Mesodermal cell (in vitro differentiated cells): ENCODE measurements around the gene SATB1.

Experiments used
- H3K27ac ChIP-seq: 2 replicates; pipeline ENCODE4 v1.7.0; 2013; ENCODE audit warnings: mild to moderate bottlenecking, low read depth, low read length, moderate library complexity; ENCODE audit not compliant: severe bottlenecking
- H3K36me3 ChIP-seq: 2 replicates; pipeline ENCODE4 v1.7.1; 2013; ENCODE audit warnings: mild to moderate bottlenecking, low read length, moderate library complexity; ENCODE audit not compliant: control insufficient read depth, insufficient read depth
- H3K4me1 ChIP-seq: one replicate; pipeline ENCODE4 v1.7.1; 2013; ENCODE audit warnings: mild to moderate bottlenecking, low read length; ENCODE audit not compliant: insufficient read depth, control insufficient read depth, poor library complexity, severe bottlenecking
- H3K4me3 ChIP-seq: 2 replicates; pipeline ENCODE4 v1.7.0; 2013; ENCODE audit warnings: low read length, control low read depth, mild to moderate bottlenecking; ENCODE audit not compliant: insufficient read depth, poor library complexity, severe bottlenecking; ENCODE audit errors: extremely low read depth
- H3K9me3 ChIP-seq: 2 replicates; pipeline ENCODE4 v1.7.1; 2013; ENCODE audit warnings: mild to moderate bottlenecking, low read length, moderate library complexity; ENCODE audit not compliant: control insufficient read depth
- WGBS, 2 experiments: methylation state at CpG; one replicate each; pipeline ENCODE4 v1.1.5; 2013; ENCODE audit warnings: missing lambda C conversion rate in 2 of 2; ENCODE audit not compliant: insufficient coverage in 2 of 2; 5-methylcytosine and 5-hydroxymethylcytosine counted together

Gene SATB1

DNA sequence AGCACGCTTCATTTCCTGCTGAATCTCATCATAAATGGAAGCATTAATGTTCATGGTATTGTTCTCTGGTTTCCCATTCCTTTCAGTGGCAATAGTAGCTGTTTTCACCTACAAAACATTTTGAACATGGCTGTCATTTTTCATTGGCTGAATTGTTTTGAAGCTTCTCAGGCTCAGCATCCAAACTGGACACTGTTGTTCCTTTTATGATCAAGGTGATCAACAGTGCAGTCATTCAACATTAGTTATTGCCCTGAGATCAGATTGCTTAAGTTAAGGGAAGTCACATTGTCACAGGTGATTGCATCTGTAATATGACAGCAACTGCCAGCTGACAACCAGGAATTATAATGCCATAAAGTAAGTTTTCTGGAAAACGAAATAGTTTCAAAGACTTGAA lies 46.9 kb downstream of the SATB1 start:
- Histone ChIP-seq H3K4me3 (no peak overlapping the region), H3K9me3 (no peaks in the 10 kb centered on the region), H3K4me1 (no peaks in the 10 kb centered on the region), H3K27ac (no peak overlapping the region), H3K36me3 (no peaks in the 10 kb centered on the region)
- WGBS, 2 experiments: 84 to 100% methylated on average over 1 to 2 of the region's 2 CpGs

DNA sequence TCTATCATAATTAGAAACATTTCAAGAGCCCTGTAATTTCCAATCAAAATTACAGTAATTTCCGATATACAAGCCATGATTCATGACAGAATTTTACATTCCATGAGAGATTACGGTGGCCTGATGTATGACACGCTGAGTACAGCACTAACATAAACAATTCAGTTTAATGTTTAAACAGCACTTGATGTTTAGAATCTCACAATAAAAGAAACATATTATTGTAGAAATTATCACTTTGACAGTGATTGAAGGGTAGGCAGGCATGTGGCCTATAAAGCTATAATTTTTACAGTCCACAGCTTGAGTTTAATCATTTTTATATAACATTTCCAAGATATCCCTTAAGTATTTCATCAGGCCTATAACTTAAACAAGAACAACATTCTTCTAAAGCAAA lies 48.5 kb downstream of the SATB1 start:
- WGBS, 2 experiments: 78 to 97% methylated on average over 1 to 3 of the region's 3 CpGs

DNA sequence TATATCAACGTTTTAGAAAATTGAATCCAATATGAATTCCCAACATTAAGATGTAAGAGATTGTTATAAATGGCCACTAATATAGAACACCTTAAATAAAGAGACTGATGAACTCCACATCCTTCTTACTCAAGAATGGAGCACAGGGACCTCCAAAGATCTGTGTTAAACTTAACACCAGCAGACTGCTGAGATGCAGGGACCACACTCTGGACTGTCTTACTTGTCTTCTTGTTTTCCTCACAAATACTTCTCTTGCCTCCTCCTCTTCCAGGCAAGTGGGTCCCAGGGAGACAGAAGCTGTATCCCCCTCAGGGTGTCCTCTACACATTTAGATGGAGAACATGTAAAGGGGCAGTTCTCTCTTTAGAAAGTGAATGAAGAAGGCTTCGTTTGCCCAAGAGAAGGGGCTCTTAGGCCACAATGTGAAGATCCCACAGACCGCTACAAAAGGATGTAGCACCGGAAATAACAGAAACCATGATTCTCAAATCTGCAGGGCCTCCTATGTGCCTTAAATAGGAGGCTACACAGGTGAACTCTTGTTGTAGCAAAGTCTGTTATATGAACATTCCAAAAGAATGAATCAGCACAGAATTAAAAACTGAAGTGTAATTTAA lies 52.2 kb downstream of the SATB1 start:
- Histone ChIP-seq H3K4me1 (no peaks in the 10 kb centered on the region), H3K9me3 (no peaks in the 10 kb centered on the region), H3K36me3 (no peaks in the 10 kb centered on the region), H3K27ac (no peak overlapping the region), H3K4me3 (no peak overlapping the region)
- WGBS, 2 experiments: 71 to 80% methylated on average over 1 to 3 of the region's 4 CpGs

More for the DNA sequence above, 48.5 kb downstream of the SATB1 start:
- H3K4me1 ChIP-seq: no peaks in the 10 kb centered on the region
- no peak overlapping the region for H3K4me3 ChIP-seq
- H3K9me3 ChIP-seq: no peaks in the 10 kb centered on the region
- H3K27ac ChIP-seq: no peak overlapping the region
- no peaks in the 10 kb centered on the region for H3K36me3 ChIP-seq

DNA sequence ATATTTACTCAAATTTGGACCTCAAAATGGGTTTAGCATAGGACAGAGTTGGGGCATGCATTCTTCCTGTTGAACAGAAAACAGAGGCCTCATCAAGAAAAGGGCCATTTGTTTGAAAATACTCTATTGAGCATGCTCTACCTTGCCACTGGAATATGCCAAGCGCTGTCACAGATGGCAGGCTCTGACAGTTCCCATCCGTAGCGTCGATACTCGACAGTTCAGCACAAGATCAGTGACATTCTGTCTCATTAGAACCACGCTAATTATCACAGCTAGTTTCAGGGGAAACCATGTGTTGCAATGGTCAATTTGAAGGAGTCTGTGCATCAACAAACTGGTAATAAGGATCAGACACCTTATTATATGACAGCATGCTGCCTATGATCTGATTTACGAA lies 54.5 kb downstream of the SATB1 start:
- H3K27ac ChIP-seq: no peak overlapping the region

DNA sequence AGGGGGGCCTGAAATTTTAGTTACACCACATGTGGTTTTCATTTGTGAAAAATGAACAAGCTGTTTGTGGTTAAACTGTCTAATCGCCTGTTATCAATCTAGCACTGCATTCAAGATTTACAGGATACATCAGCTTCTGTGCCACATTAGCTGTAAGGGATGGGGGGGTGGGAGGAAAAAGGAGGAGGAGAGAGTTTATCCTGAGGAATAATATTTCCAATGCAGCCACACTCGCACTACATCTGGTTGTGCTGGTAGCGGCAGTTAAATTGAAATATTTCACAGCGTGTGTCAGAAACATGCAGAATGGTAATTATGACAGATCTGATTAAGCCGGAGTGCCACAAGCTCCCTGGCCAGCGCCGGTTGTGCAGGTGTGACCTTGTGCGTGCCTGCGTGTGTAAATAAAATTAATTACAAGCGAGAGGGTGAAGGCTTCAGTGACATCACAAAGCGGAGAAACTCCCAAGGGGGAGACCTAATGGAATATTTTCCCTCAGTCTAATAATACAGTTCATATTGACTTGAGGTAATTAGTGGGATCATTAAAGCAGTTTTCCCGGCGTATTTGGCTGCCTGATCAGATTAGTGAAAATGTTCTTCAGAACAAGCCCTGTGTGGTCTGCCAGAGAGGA lies 55.5 kb downstream of the SATB1 start:
- no peaks in the 10 kb centered on the region for H3K4me1 ChIP-seq
- no peak overlapping the region for H3K4me3 ChIP-seq

More for the DNA sequence above, 54.5 kb downstream of the SATB1 start:
- WGBS, 2 experiments: 93 to 95% methylated on average over 6 to 7 of the region's 7 CpGs
- Histone ChIP-seq H3K4me1 (no peaks in the 10 kb centered on the region), H3K9me3 (no peaks in the 10 kb centered on the region), H3K4me3 (no peak overlapping the region), H3K36me3 (no peaks in the 10 kb centered on the region)

DNA sequence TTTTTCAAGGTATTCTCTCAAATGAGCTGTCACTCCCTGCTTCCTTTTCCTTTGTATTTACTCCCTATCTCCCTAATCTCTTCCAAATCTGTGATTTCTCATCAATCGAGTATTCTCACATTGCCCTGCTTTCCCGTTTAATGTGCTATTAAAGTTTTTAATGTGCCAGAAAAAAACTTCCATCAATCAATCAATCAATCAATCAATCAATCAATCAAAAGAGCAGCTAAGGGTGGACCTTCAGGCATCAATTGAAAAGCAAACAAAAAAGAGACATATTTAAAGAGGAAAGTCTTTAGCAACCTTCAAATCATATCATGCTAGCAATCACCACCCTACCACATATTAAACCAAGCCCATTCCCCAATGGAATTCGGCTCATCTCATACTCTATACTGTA lies 58.9 kb downstream of the SATB1 start:
- Histone ChIP-seq H3K4me1 (no peaks in the 10 kb centered on the region), H3K4me3 (no peak overlapping the region), H3K27ac (no peak overlapping the region), H3K36me3 (no peaks in the 10 kb centered on the region), H3K9me3 (no peaks in the 10 kb centered on the region)
- WGBS, 2 experiments: no CpG with 5 or more reads among the region's 3 CpGs

More for the DNA sequence above, 55.5 kb downstream of the SATB1 start:
- H3K9me3 ChIP-seq: no peaks in the 10 kb centered on the region
- no peak overlapping the region for H3K27ac ChIP-seq
- no peaks in the 10 kb centered on the region for H3K36me3 ChIP-seq
- 88 to 93% methylated on average over 6 to 8 of the region's 13 CpGs for WGBS, 2 experiments

DNA sequence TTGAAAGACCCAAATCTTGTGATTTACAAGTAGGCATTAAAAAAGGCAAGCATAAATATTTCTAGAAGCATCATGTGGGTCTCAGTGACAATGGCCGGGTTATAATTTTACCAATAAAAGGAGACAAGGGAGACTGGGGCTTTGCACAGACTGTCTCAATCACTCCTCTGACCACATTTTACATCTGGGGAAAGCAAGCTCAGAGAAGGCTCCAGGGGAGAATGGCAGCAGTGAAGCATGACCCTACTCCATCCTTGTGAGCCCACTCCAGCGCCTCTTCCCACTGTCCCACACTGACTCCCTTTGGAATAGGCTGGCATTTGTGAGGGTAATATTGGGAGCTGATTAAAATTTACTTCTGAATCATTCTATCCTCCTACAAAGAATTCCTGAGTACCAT lies 61.8 kb downstream of the SATB1 start:
- Histone ChIP-seq H3K27ac (no peak overlapping the region), H3K4me1 (no peaks in the 10 kb centered on the region), H3K4me3 (no peak overlapping the region), H3K36me3 (no peaks in the 10 kb centered on the region), H3K9me3 (no peaks in the 10 kb centered on the region)
- WGBS, 2 experiments: 83% methylated on average over 1 of the region's 2 CpGs; no CpG with 5 or more reads in 1 of the 2 experiments

DNA sequence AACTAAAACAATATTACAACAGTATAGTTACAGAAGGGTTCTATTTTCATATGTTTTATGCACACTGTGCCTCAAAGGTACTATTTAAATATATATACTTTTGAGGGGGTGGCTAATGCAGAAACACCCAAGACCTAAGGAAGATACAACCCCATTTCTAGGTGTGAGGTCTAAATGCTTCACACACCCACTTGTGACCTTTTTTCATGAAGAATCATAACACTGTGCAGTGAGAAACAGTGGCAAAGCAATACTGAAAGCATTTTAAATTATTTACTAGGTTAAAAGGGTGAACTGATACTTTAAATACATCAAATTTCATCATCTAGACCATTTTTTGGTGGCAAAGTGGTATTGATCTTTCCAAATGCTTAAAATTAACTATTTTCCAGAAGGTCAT lies 67.4 kb downstream of the SATB1 start:
- H3K36me3 ChIP-seq: no peaks in the 10 kb centered on the region
- no peak overlapping the region for H3K4me3 ChIP-seq
- no peak overlapping the region for H3K27ac ChIP-seq
- peaks cover 3% of the 10 kb centered on the region for H3K4me1 ChIP-seq
- no peaks in the 10 kb centered on the region for H3K9me3 ChIP-seq

DNA sequence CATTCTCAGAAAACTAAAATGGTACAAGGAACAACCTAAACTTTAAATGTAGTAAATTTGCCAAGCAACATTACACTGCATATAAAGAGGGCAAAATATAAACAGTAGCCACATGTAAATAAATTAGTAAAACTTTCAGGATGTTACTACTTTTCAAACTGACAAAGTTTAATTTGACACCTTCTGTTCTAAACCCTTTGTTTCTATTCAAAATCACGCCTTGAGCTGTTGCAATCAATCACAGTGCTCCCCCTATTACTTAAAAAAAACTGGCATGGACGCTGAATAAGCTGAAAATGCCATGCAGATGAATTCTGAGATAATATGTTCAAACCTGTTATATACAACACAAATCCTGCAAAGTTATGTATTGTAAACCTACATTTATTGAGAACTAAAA lies 69.3 kb downstream of the SATB1 start:
- Histone ChIP-seq H3K4me1 (peaks cover 3% of the 10 kb centered on the region), H3K4me3 (no peak overlapping the region)
- no CpG with 5 or more reads among the region's 2 CpGs for WGBS, 2 experiments

DNA sequence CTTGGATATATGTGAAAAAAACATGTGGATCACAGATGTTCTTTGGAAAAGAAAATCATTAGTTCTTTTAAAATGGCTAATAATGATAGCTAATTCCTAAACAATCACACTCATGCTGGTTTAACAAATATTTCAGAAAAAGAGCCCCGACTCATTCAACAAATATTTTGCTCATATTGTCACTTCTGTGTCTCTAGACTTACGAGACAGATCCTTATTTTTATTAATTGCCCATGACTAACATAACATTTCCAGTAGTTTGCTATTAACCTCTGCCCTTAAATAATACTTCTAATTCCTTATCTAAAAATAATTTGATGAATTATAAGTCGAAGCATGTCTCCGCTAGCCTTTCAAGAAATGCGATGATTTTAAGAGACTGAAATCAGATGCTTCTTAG lies 70.4 kb downstream of the SATB1 start:
- Histone ChIP-seq H3K4me1 (peaks cover 3% of the 10 kb centered on the region), H3K36me3 (no peaks in the 10 kb centered on the region), H3K4me3 (no peak overlapping the region), H3K9me3 (no peaks in the 10 kb centered on the region), H3K27ac (no peak overlapping the region)
- 80 to 85% methylated on average over 2 to 4 of the region's 5 CpGs for WGBS, 2 experiments

More for the DNA sequence above, 69.3 kb downstream of the SATB1 start:
- Histone ChIP-seq H3K9me3 (no peaks in the 10 kb centered on the region), H3K27ac (no peak overlapping the region), H3K36me3 (no peaks in the 10 kb centered on the region)
